Activated effector memory CD4-positive, alpha-beta T cell treated with Interleukin-2 at 50 U/mL for 16 hours (primary cell): ENCODE results near the gene FRMD1.

Experiments used
- DNase-seq: peaks from one replicate; pipeline ENCODE4 v3.0.0-alpha.2; 2020

The FRMD1 gene

DNA sequence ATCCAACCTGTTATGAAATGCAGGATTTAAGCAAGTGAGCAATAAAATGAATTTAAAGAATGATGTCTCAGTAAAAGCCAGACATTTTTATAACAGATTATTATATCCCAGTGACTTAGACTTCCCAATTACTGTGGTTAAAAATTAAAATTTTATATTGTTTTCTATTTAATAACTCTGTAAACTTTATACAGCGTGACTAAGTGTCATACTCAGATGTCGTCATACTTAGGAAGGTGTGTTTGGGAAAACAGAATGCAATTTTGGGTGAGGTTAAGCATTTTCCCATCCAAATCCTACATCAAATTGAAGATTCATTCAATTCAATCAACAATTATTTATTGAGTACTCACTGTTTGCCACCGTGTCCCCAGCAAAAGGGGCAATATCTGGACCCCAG is 31.4 kb upstream of the FRMD1 start:
- no peak for DNase-seq

DNA sequence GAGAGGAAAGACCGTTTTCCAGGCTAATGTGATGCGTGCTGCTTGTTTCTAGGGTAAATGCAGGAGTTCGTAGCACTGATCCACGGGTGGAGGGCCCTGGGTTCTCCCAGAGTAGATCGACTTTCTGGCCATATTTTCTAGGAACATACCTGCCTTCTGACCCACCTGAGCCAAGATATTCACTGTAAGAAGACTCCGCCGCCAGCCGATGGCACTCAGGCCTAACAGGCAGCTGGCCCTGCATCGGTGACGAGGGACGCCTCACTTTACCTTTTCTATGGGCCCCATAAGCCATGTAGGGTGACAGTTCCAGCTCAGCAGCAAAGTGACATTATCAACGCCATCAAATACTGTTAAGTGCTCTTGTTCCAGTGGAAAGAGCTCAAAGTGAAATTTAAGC is 30.2 kb upstream of the FRMD1 start:
- no peak for DNase-seq

DNA sequence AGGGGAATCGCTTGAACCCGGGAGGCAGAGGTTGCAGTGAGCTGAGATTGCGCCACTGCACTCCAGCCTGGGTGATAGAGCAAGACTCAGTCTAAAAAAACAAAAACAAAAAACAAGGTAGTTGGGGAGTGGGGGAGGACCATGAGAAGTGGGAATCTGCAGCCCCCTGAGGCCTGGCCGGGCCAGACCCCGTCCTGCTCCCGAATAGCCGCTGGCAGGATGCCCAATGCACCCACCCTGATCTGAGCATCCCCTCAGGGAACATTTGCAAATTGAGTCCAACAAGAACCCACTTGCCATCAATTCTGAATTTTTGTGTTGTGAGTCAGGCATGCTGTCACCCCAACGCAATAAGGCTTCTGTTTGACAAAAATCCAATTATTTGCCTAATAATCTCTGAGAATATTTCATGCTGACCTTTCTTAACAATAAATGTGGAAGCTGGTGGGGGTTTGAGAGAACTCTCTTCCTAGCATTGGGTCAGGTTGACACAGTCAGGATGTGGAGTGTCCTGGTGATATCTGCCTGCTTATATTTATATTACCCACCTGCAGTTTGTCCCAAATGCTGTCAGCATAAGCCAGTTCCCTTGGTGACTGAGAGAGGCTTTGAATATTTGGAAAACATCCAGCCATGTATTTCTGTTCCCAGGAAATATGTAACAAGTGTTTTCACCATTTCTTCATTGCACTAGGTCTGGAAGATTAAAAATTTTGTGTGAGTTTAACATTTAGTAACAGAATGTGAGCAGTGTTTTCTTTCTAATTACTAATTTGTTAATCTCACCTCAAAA is 28.4 kb upstream of the FRMD1 start:
- no peak for DNase-seq

DNA sequence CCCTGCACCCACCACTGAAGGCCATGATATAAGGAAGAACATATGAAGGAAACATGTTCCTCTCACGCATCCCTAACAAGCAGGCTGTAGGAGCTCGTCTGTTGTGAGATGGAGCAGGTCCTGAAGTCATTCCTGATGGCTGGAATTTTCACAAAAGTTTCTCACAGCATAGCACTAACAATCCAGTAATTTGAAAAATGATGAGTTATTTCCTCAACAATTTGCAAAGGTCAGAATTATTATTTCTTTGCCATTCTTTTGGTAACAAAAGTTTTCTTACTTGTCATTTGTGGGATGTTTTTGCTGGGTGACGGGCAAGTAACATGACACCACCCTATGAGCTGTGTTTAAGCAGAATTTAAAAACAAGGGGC is 27.6 kb upstream of the FRMD1 start:
- DNase-seq, result no peak

DNA sequence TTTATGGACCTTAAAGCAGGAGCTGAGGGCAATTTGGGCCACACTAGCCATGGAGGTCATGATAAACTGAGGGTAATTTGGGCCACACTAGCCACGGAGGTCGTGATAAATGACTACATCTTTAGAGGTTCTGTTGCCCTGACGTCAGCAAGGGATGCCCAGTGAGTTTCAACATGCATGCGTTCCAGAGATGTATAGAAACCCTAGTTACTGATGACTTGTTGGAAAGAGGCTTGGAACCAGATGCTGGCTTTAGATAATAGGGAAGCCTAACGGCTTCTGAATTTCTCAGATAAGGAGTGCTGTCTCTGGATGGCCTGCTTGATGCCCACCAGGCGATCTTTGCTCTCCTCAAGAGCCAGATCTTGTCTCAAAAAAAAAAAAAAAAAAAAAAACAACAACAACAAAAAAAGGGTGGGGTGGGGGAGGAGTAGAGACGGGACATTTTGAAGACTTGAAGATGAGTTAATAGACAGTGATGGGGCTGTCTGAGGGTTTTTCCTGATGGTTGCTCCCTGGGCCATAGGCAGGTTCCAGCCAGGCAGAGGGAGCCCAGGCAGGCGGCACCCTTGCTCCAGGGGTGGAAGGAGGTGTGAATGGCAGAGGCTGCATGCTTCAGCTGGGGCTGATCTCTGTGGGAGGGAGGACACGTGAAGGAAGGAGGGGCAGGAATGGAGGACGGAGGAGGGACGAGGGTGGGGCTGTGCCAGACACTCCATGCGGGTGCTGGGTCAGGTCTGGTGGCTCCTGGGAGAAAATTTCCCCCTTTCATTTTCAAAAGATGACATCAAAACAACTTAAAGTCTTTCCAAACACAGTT is 27.0 kb upstream of the FRMD1 start:
- DNase-seq, result no peak

DNA sequence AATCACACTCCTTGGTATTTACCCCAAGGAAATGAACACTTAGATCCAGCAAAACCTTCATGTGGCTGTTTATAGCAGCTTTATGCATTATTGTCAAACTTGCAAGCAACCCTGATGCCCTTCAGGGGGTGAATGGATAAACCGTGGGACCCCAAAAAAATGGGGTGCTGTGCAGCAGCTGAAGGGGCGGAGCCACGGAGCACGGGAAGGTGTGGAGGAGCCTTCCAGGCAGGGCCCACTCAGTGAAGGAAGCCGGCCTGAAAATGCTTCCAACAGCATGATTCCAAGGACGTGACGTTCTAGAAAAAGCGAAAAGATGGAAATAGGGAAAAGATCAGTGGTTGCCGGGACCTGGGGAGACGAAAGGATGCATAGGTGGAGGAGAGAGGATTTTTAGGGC is 25.6 kb upstream of the FRMD1 start:
- no peak for DNase-seq

DNA sequence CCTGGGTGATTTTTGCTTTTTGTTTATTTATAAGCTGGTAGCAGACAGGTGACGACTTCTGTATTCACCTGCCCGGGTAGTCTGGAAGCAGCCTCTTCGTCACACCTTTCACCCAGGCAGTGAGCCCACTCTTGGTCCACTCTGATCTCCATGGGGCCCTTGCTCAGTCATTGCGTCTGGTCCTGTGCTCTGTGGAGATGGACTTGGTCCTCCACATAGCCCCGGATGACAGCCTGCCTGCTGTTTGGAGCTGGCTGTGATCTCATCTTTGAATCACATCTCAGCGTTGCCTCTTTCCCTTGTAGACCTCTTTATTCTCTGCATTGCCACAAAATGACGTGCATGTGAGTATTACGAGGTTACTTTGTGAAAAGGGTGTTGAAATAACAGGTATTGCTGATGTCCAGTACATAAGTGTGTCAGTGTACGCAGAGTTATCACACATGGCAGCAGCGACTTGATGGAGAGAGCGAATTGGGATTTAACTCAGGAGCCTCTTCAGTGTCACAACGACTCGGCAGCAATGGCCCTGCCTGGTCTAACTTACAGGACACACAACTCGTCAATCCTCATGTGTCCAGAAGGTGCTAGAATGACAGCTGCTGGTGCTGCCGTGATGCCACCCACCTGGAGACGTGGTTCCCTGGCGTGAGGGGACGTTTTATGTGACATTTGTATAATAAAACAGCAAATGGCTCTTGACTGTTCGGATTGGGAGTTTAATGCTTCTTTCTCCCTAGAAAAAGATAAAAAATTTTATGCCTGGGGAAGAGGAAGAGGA is 24.2 kb upstream of the FRMD1 start:
- DNase-seq, result no peak

DNA sequence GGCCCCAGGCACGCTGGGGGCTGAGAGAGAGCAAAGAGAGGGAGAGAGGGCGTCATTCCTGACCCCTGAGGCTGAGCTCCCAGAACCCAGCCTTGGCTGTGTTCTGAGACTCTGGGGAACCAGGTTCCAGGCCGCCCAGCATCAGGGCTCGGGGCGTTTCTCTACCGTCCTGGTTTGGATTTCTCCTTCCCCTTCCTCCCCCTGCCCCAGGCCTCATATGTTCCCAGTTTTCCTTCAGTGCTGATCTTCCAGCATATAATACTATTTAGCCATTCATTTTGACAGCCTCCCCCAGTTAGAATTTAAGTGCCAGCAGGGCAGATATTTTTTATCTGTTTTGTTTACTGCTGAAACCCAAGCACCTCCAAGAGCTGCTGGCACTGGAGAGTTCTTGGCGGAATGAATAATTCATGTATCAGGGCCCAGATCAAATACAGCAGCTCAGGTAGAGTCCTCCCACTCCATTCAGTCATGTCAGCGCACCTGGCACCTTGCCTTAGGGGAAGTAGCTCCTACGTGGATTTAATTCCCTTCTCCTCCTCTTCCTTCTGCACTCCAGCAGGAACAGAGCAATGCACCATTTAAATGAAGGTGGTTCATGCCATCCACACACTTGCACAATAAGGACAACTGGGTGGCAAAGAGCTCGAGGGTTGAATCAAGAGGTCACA is 23.4 kb upstream of the FRMD1 start:
- DNase-seq, result no peak

DNA sequence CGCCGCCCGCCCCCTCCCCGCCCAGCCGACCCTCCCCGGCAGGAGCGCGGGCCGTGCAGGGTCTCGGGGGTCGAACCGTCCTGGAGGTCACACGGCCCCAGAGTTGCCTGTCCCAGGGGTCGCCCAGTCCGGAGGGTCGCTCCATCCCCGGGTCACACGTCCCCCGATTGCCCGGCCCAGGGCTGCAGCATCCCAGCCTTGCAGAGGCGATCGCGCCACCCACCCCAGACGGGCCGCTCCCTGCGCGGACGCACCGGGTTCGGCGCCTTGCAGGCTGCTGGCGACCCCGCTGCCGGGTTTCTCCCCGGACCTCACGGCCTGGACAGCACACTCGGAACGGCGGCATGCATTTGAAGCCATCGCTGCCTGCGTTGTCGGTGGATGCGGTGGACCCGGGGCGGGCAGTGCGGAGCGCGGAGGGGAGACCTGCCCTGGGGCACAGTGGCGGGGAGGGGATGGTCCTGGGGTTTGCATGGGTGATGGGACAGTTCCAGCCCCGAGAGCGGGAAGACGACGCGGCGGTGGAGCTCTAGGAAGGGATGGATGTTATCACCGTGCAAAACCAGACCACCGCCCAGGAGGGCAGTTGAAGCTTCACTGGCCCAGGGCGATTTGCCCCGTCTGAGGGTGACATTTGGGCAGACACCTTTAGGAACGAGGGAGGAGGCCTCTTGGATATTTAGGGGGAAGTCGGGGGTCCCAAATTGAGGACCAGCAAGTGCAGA is 22.7 kb upstream of the FRMD1 start:
- no peak for DNase-seq

DNA sequence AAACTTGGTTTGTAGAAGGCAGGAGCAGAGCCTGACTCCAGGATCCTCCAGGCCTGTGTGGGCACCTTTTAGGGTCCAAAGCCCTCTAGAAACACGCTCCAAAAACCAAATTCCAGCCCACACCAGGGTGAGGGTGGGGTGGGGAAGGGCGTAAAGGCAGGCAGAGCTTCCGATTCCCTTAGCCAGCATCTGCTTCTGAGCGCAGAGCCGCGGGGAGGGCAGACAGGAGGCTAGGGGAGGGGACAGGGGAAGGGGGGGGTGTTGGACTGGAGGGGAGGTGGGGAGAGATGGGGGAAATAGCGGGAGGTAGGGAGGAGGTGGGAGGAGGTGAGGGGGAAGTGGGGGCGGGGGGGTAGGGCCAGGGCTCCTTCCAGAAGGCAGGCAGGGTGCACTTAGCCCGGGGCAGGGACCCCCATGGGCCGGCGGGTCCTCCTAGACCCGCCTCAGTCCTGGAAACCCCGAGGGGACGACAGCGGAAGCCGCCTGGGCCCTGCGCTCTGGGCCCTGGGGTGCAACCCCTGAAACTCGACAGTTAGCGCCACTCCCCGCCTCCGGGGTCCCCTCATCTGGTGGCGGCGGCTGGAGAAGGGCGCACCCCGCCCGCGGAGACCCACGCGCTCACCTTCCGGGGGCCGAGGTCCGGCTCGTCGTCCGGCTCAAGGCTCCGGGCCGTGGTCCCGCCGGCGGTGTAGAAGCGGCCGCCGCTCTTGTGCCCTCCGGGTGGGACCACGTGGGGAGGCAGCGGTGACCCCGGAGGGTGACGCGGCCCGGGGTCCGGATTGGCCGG is 22.0 kb upstream of the FRMD1 start:
- DNase-seq, result no peak

DNA sequence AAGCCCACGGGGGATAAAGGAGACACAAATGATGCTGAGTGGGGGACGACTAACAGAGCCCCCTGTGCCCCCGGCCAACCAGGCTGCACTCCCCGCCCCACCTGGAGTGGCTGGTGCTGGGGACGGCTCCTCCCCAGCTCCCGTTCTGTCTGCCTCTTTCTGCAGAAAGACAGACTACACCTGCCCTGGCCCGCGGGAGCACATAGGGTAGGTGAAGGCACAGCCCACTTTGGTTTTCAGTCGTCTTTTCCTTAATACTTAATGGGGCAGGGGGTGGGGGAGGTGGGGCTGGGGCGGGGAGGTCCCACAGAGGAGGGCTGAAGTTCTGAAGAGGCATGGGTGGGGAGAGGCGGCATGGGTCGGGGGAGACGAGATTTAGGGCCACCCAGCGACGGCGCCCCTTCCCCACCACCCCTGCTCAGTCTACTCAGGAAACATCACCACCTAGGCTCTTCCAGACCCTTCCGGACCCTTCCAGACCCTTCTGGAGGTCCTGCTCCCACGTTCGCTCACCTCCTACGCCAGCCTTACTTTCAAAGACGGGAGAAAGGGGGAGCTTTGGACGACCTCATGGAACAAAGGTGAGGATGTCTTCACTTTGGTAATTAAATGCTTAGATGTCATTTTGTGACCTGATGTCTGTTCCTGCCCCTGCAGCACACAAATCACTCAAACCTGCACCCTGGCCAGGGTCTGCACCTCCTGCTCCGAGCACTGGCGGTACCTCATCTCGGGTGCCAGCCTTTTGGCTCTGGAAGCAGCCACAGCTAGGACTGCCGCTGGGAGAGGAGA is 21.2 kb upstream of the FRMD1 start:
- DNase-seq, result no peak

DNA sequence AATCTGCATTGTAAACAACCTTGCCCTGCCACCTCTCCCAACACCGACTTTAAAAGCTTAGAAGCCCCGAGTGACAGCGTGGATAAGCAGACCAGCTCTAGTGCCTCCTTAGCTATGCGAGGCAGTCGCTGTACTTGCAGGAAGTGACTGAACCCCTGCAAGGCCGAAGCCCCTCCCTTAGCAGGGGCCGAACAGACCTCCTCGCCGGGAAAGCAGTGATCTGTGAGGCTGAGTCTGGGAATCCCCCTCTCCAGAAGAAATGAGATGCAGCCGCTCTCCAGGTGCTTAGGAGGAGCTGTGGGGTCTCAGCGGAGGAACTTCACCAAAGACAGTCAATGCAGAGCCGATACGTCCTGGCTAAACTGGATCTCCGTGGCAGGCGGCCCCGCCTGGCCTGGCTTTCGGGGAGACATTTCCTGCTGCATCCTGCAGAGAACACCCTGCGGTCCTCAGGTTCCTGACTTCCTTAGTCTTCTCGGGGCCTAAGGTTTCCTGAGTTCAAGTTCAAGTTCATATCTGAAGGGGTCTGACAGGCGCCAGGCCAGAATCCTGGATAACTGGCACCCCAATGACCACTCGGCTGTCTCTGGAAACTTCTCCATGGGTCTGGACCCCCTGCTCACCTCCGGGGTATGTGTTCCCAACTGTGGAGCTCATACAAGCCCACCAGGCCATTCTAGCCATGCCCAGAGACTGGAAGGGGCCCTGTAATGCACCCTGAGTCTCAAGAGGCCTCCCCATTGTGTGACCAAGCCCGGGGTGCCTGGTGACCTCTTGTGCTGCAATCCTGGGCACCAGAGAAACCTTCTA is 20.4 kb upstream of the FRMD1 start:
- DNase-seq, result no peak

DNA sequence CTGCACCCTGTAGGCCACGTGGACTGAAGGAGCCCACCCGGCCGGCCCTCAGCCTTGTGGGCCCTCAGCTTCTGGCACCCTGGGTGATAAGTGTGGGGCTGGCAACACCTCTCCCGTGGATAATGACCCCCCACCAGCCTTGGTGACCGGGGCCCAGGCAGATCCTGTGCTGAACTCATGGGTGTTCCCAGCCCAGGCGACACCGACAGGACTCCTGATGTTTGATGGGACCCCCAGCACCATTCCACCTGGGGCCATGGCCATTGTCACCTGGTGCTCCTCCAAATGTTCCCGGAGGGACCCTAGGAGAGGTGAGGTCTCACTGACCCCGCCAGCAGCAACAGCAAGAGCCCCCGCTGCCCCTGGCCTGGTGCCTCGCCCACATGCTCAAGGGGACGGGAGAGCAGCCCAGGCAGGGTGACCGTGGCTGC is 19.4 kb upstream of the FRMD1 start:
- DNase-seq, result no peak

DNA sequence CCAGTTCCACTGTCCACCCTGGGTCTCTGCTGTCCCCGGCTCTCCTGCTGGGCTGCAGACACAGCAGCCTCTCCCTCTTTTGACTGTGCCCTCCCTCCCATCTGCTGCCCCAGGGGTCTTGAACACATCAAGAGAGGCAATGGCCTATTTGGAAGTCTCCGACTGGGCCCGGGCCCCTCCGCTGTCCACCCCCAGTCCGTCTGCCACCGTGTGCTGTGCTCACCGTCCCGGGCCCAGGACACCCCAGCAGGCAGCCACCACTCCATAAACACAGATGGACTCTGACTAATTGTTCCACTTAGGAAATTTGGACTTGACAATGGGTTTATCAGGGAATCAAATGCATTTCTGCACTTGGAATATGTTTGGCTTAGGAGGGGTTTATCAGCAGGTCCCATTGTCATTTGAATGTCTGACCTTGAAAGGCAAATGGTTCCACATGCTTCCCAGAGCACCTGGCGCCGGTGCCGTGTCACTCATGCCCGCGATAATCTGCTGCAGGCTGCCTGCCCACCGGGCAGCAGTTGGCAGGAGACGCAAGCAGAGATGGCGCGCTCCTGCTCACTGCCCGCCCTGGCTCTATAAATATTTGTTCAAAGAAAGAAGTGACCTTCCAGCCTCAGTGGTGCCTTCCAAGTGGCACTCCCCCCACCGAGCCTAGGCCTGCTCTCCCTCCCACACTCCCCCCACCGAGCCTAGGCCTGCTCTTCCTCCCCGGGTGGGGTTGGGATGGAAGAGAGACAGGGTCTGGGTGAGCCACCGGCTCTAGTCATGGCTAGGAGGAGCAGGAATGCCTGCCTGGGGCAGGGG is 18.8 kb upstream of the FRMD1 start:
- DNase-seq, result no peak

DNA sequence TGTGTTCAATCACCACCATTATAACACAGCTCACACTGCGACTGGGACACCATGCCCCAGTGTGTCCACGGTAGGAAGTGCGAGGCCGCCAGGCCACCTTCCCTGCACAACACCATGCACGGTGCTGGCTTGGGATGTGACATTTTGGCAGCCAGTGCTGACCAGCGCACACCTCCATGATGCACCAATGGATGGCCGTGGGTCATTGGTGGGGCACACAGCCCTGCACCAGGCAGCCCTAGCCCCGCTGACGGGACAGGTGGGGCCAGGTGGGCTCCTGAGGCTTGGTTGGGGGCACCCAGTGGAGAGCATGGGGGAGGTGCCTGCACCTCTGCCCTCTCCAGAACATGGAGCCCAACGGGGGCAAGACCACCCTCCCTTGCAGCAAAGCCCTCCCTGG is 18.2 kb upstream of the FRMD1 start:
- DNase-seq, result no peak

DNA sequence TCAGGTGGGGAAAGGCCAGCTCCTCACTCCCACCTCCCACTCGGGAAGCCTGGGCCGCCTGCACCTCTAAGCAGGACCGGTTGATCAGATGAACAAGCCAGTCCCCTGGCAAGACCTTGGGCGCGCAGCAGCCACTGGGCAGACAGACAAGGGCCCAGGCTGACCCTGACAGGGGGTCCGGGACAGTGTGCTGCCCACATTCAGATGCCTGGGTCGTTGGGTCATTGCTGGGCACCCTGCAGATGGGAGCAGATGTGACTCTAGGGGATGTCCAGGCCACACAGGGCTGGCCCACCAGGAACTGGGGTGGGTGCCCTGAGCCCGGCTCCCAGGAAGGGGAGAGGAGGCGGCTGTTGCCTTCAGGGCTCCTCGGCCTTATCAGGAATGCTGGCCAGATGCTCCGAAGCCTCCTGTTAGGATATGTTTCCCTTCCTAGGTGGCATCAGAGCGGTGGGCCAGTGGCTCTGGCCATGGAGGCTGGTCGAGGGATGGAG is 17.3 kb upstream of the FRMD1 start:
- DNase-seq, result no peak

DNA sequence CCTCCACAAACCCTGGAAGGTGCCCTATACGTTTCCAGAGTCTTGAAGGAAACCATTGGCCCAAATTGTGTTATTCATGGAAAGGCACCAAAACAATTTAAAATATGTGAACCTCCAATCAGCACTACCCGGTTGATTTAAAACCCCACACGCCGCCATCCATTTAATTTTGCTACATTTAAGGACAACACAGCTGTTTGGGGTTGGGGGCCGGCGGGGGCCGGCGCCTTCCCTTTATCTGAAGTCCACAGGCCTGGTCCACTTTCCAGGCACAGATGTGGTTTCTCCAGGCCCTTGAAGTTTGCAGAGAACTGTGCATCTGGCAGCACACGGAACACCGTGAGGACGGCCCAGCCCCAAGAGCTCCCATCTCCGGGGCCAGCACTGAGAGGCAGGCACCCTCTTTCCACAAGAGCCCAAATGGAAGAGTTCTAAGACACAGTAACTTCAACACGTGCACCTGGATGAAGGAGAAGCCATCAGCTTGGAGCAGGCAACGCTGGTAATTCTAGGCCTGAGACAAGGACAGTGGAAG is 16.8 kb upstream of the FRMD1 start:
- DNase-seq, result no peak

DNA sequence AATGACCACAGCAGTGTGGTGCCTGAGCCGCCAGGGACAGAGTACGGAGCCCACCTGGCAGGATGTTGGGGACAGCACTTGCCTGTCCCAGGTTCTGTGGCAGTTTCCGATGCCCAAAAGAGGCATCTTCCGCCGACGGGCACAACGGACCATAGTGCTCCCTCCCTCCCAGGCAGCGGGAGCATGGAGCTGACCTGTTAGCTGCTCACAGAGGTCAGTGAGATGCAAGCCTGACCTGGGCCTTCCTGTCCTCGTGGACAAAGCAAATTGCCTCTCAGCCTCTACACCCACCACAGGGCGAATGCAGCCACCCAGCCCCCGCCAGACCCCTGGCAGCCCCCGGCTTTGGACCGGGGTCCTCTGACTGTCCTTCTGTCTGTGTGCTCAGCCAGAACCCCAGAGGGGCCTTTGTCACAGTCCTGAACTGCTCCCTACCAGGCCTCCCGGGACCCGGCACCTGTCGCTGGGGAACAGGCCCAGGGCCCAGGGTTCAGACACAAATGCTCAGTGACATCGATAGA is 16.2 kb upstream of the FRMD1 start:
- DNase-seq, result no peak
